Measurements from ENCODE around the gene HLTF.

- no peak for TF ChIP-seq CTCF (IDR thresholded peaks at IDR 0.05)
- TF ChIP-seq EZH2 (IDR thresholded peaks at IDR 0.05; ENCODE audit: borderline replicate concordance, insufficient read depth, low read depth, low read length, poor library complexity, severe bottlenecking): no peak
Measured at GRCh38 chr3:149019580-149019979, 66.8 kb downstream of the HLTF start.
